Gastrocnemius medialis (tissue), 4 donors: ENCODE results near the gene SPSB2. TPM values are rescaled to one million over a fixed set of nuclear protein-coding genes. Genes with fewer than 3 reads are reported as not detected.

ENCODE experiments used
- ATAC-seq, 2 donors: fragments of 150-250 bp; one replicate each; pipeline ENCODE4 v1.9.1; 2016
- DNase-seq, 2 donors: peaks; one replicate each; pipeline ENCODE4 v3.0.0-alpha.2; 2019
- H3K27ac ChIP-seq, 4 donors: fragments of 200-600 bp; sonication (generic); 1 replicate in 1 of 4; 2 replicates in 3 of 4; pipeline ENCODE4 v1.5.1; 2016 to 2018; ENCODE audit warnings: mild to moderate bottlenecking in 2 of 4, moderate library complexity in 1 of 4
- H3K27me3 ChIP-seq, 3 donors: fragments of 200-600 bp; sonication (generic) in 2 of 3; 1 replicate in 1 of 3; 2 replicates in 2 of 3; pipeline versions ENCODE4 v1.5.1 to v1.6.0; 2016 to 2019; ENCODE audit warnings: mild to moderate bottlenecking in 1 of 3, moderate library complexity in 1 of 3
- H3K36me3 ChIP-seq, 2 donors: fragments of 200-600 bp; sonication (generic) in 1 of 2; one replicate each; pipeline ENCODE4 v1.5.1; 2017 to 2018
- H3K4me1 ChIP-seq, 2 donors: fragments of 200-600 bp; sonication (generic) in 1 of 2; one replicate each; pipeline ENCODE4 v1.5.1; 2016 to 2017; ENCODE audit warnings: mild to moderate bottlenecking in 2 of 2
- H3K4me3 ChIP-seq, 4 donors: fragments of 200-600 bp; sonication (generic) in 3 of 4; 1 replicate in 1 of 4; 2 replicates in 3 of 4; pipeline ENCODE4 v1.5.1; 2016 to 2019; ENCODE audit warnings: mild to moderate bottlenecking in 2 of 4
- H3K9me3 ChIP-seq, 3 donors: fragments of 200-600 bp; sonication (generic) in 2 of 3; 1 replicate in 1 of 3; 2 replicates in 2 of 3; pipeline ENCODE4 v1.5.1; 2016 to 2019
- POLR2A ChIP-seq, 2 donors: fragments of 450-650 bp; IDR thresholded peaks; one replicate each; pipeline ENCODE4 v1.6.1; 2017; ENCODE audit warnings: antibody characterized with exemption in 2 of 2, mild to moderate bottlenecking in 2 of 2, moderate library complexity in 2 of 2
- in situ Hi-C, 4 donors: fragments of 200-750 bp; cut with MboI; loops; one replicate each; pipeline versions ENCODE4 v1.15.0 to v1.8.0; 2017; ENCODE audit warnings: low sequenced_read_pairs in 4 of 4
- intact Hi-C: fragments of 100-400 bp; cut with DNase I; formaldehyde crosslinking; loops from one replicate; pipeline ENCODE4 v1.15.1; 2023; ENCODE audit warnings: low total_unique reads
- total RNA-seq, 4 donors: library from RNA; depleted of rRNA; stranded (reverse); fragments of >200 nt; gene quantifications; one replicate each; pipeline versions ENCODE4 v1.1.0 to v1.2.3, GENCODE V29; 2016
- TF ChIP-seq, protein P1 (sequence below), 5 experiments: fragments of 450-650 bp in 3 of 5; fragments of 200-600 bp in 2 of 5; sonication (generic) in 2 of 5; IDR thresholded peaks in 4 of 5; conservative IDR thresholded peaks in 1 of 5; 1 replicate in 4 of 5; 2 replicates in 1 of 5; pipeline ENCODE4 v1.5.1; 2016 to 2019; ENCODE audit warnings: antibody characterized with exemption in 5 of 5, mild to moderate bottlenecking in 3 of 5, moderate library complexity in 3 of 5

SPSB2 gene
- total RNA-seq, 4 donors from 2014 or later = 4.6 to 10.0 (median 5.0) TPM

DNA sequence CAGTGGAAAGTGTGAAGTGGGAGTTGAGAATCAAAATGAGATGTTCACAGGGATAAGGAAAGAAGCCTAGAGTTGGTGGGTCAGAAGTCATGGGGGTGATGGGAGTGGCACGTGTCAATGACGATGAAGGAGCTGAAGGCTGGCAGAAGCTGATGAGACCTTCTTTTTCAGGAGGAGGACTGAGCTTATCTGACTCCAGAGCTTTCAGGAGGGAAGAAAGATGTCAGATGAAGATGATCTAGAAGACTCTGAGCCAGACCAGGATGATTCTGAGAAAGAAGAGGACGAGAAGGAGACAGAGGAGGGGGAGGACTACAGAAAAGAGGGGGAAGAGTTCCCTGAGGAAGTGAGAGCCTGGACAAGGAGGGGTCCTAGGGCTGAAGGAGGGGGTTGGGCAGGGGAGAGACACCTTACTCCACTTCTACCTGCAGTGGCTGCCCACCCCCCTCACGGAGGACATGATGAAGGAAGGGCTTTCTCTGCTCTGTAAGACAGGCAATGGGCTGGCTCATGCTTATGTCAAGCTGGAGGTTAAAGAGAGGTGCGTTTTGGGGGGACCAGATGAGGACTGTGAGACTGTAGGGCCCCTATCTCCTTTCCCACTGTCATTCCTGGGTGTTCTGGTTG lies 32.4 kb upstream of the SPSB2 start:
- DNase-seq (no peak), ATAC-seq (no peak)
- TF ChIP-seq, protein P1, sequence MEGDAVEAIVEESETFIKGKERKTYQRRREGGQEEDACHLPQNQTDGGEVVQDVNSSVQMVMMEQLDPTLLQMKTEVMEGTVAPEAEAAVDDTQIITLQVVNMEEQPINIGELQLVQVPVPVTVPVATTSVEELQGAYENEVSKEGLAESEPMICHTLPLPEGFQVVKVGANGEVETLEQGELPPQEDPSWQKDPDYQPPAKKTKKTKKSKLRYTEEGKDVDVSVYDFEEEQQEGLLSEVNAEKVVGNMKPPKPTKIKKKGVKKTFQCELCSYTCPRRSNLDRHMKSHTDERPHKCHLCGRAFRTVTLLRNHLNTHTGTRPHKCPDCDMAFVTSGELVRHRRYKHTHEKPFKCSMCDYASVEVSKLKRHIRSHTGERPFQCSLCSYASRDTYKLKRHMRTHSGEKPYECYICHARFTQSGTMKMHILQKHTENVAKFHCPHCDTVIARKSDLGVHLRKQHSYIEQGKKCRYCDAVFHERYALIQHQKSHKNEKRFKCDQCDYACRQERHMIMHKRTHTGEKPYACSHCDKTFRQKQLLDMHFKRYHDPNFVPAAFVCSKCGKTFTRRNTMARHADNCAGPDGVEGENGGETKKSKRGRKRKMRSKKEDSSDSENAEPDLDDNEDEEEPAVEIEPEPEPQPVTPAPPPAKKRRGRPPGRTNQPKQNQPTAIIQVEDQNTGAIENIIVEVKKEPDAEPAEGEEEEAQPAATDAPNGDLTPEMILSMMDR (IDR thresholded peaks at IDR 0.05 in 4 of 5, conservative IDR thresholded peaks at IDR 0.05 in 1 of 5) = no peak
- no peak for TF ChIP-seq POLR2A (IDR thresholded peaks at IDR 0.05)
- Histone ChIP-seq H3K4me1 (peaks cover 9 to 12% of the 10 kb centered on the region in 2 donors), H3K4me3 (peak overlapping the region; percentile 67 to 91 (median 81)), H3K9me3 (no peaks in the 10 kb centered on the region), H3K27me3 (no peaks in the 10 kb centered on the region), H3K36me3 (no peaks in the 10 kb centered on the region), H3K27ac (peak overlapping the region; percentile 69 to 82 (median 78))
- in situ Hi-C loops (loop anchor here in 1 of 4 donors (25.0 kb wide), 1 partner anchor 207 kb away; the partner anchor contains the start of gene C1RL), intact Hi-C loops (no loop called here)

GRCh38 chr12:6904280-6905276 lies 31.5 kb upstream of the SPSB2 start, which contains the start of gene LRRC23:
LRRC23 (plus strand) TSS chr12:6904822; CDS start chr12:6905634, 812 bp downstream.
- TF ChIP-seq, protein P1 (IDR thresholded peaks at IDR 0.05 in 4 of 5, conservative IDR thresholded peaks at IDR 0.05 in 1 of 5) = no peak
- TF ChIP-seq POLR2A (IDR thresholded peaks at IDR 0.05) = peak in 1 of 2 donors; percentile 32
- Histone ChIP-seq H3K27ac (peak within 1 kb of the TSS; percentile 69 to 82 (median 78)), H3K4me1 (peaks cover 9 to 12% of the 10 kb centered on the region in 2 donors), H3K27me3 (no peaks in the 10 kb centered on the region), H3K4me3 (peak within 1 kb of the TSS; percentile 67 to 91 (median 81)), H3K9me3 (no peaks in the 10 kb centered on the region), H3K36me3 (no peaks in the 10 kb centered on the region)
- intact Hi-C loops = loop anchor here (1.0 kb wide), 2 partner anchors 13 to 31 kb away; partner anchors contain the start of gene SPSB2
- DNase-seq (peak; percentile 91 to 94), ATAC-seq (peak; percentile 98 to 99)
- in situ Hi-C loops = loop anchor here in 1 of 4 donors (25.0 kb wide), 1 partner anchor 208 kb away; the partner anchor contains the start of gene C1RL

GRCh38 chr12:6903722-6904121 lies 30.6 kb upstream of the SPSB2 start:
- in situ Hi-C loops = loop anchor here in 1 of 4 donors (25.0 kb wide), 1 partner anchor 209 kb away; the partner anchor contains the start of gene C1RL

DNA sequence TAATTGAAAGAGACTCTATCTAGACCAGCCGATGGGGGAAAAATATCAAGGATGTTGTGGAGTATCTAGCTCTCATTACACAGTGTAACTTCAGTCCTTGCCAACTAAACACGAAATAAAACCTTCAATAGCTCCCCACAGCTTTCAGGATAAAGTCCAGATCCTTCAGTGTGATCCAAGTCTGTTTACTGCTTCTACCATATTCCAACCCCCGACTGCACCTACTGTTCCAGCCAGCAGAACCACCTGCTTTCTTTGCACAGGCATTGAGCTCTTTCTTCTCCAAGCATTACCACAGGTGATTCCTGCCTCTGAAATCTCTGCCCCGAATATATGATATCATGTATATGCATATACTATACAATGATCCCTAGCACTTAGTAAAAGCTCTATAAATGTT lies 29.3 kb upstream of the SPSB2 start:
- DNase-seq (no peak), ATAC-seq (no peak)

More at GRCh38 chr12:6903722-6904121, 30.6 kb upstream of the SPSB2 start:
- TF ChIP-seq, protein P1 (IDR thresholded peaks at IDR 0.05 in 4 of 5, conservative IDR thresholded peaks at IDR 0.05 in 1 of 5) = no peak
- TF ChIP-seq POLR2A (IDR thresholded peaks at IDR 0.05) = no peak
- no peak overlapping the region for H3K27ac ChIP-seq
- H3K9me3 ChIP-seq = no peaks in the 10 kb centered on the region
- no peak for ATAC-seq
- intact Hi-C loops = loop anchor here (1.0 kb wide), 2 partner anchors 12 to 30 kb away; partner anchors contain the start of gene SPSB2
- no peaks in the 10 kb centered on the region for H3K27me3 ChIP-seq
- H3K4me1 ChIP-seq = peaks cover 9 to 12% of the 10 kb centered on the region in 2 donors
- no peak for DNase-seq
- no peak overlapping the region for H3K4me3 ChIP-seq
- no peaks in the 10 kb centered on the region for H3K36me3 ChIP-seq

More for the DNA sequence above, 29.3 kb upstream of the SPSB2 start:
- intact Hi-C loops = no loop called here
- in situ Hi-C loops = loop anchor here in 1 of 4 donors (25.0 kb wide), 1 partner anchor 210 kb away; the partner anchor contains the start of gene C1RL
- no peak overlapping the region for H3K27ac ChIP-seq
- H3K36me3 ChIP-seq = no peaks in the 10 kb centered on the region
- H3K9me3 ChIP-seq = no peaks in the 10 kb centered on the region
- H3K4me1 ChIP-seq = peaks cover 9 to 12% of the 10 kb centered on the region in 2 donors
- no peaks in the 10 kb centered on the region for H3K27me3 ChIP-seq
- no peak for TF ChIP-seq POLR2A (IDR thresholded peaks at IDR 0.05)
- TF ChIP-seq, protein P1 (IDR thresholded peaks at IDR 0.05 in 4 of 5, conservative IDR thresholded peaks at IDR 0.05 in 1 of 5) = no peak
- no peak overlapping the region for H3K4me3 ChIP-seq
